GM12892 (cell line): Measurements from ENCODE around the gene SLC22A12.

Source experiments
- POLR2A ChIP-seq: IDR thresholded peaks from 2 replicates; pipeline ENCODE4 v1.6.1; 2011; ENCODE audit warnings: low read depth, low read length, control low read depth
- POLR2AphosphoS5 ChIP-seq: IDR thresholded peaks from 2 replicates; pipeline ENCODE4 v1.6.1; 2011; ENCODE audit warnings: low read depth, low read length, control low read depth
- TAF1 ChIP-seq: IDR thresholded peaks from 2 replicates; pipeline ENCODE4 v1.6.1; 2011; ENCODE audit warnings: low read depth, mild to moderate bottlenecking, control low read depth, low read length, borderline replicate concordance

- no peak for TF ChIP-seq TAF1
- no peak for TF ChIP-seq POLR2A
- no peak for TF ChIP-seq POLR2AphosphoS5
Measured at GRCh38 chr11:64580412-64580811, 10.6 kb upstream of the SLC22A12 start.
